CD4-positive, alpha-beta T cell treated with Interleukin-21 for 1 hour (primary cell): ENCODE results near the gene B9D2.
A peak's percentile ranks its signal among the peaks of the same experiment; 100 is the strongest.
"Not testable (repeated sequence)": the region's sequence is repeated elsewhere in the genome, so short reads cannot be mapped to it uniquely, and the experiment has no call there.

Source experiments
- DNase-seq: peaks from one replicate; pipeline ENCODE4 v3.0.0-alpha.2; 2020

The B9D2 gene

GRCh38 chr19:41363753-41364523 lies at the start of gene B9D2:
B9D2 (minus strand) TSS chr19:41364149; CDS start chr19:41363519, 630 bp downstream.
- peak; percentile 99 for DNase-seq

- no peak for DNase-seq
These were observed 49.0 kb upstream of the B9D2 start for GRCh38 chr19:41412953-41413352.

- DNase-seq = no peak
These were observed 48.0 kb upstream of the B9D2 start for GRCh38 chr19:41411968-41412265.

GRCh38 chr19:41411100-41411967 lies 47.4 kb upstream of the B9D2 start:
- DNase-seq = no peak

GRCh38 chr19:41410336-41411054 lies 46.5 kb upstream of the B9D2 start:
- DNase-seq = no peak

GRCh38 chr19:41409288-41409687 lies 45.3 kb upstream of the B9D2 start:
- DNase-seq = no peak

- DNase-seq = not testable (repeated sequence)
These were observed 44.9 kb upstream of the B9D2 start for GRCh38 chr19:41408846-41409245.

- DNase-seq = no peak
These were observed 44.3 kb upstream of the B9D2 start for GRCh38 chr19:41408256-41408655.

- no peak for DNase-seq
These were observed 43.3 kb upstream of the B9D2 start for GRCh38 chr19:41407271-41407670.

GRCh38 chr19:41405776-41406175 lies 41.8 kb upstream of the B9D2 start:
- DNase-seq = no peak

- no peak for DNase-seq
These were observed 39.4 kb upstream of the B9D2 start for GRCh38 chr19:41403181-41403970.

GRCh38 chr19:41402010-41402409 lies 38.1 kb upstream of the B9D2 start:
- DNase-seq = no peak

GRCh38 chr19:41401483-41401882 lies 37.5 kb upstream of the B9D2 start:
- no peak for DNase-seq

GRCh38 chr19:41399525-41399924 lies 35.6 kb upstream of the B9D2 start:
- no peak for DNase-seq

GRCh38 chr19:41399091-41399490 lies 35.1 kb upstream of the B9D2 start:
- DNase-seq = no peak

- DNase-seq = no peak
These were observed 34.6 kb upstream of the B9D2 start for GRCh38 chr19:41398598-41398997.

- DNase-seq = no peak
These were observed 34.1 kb upstream of the B9D2 start for GRCh38 chr19:41398050-41398418.

- peak; percentile 100 for DNase-seq
These were observed 33.4 kb upstream of the B9D2 start, which contains the start of the genes BCKDHA and EXOSC5 for GRCh38 chr19:41397086-41398049. BCKDHA (plus strand) TSS chr19:41397818; CDS start chr19:41397828, 10 bp downstream. EXOSC5 (minus strand) TSS chr19:41397359; CDS start chr19:41397328, 31 bp downstream.

- DNase-seq = no peak
These were observed 31.4 kb upstream of the B9D2 start for GRCh38 chr19:41395355-41395754.

GRCh38 chr19:41392775-41393174 lies 28.8 kb upstream of the B9D2 start:
- no peak for DNase-seq

GRCh38 chr19:41391618-41392017 lies 27.7 kb upstream of the B9D2 start:
- DNase-seq = no peak
